GM23338 (cell line): Measurements from ENCODE around the gene YJEFN3. TPM values are rescaled to one million over a fixed set of nuclear protein-coding genes. Genes with fewer than 3 reads are reported as not detected.

ENCODE experiments used
- ATAC-seq: fragments of 200-7000 bp; cut with Tn5 transposase; 3 replicates; pipeline ENCODE4 v1.9.1; 2020
- DNase-seq: peaks from one replicate; pipeline ENCODE4 v3.0.0-alpha.2; 2015; ENCODE audit warnings: low spot score
- H2AFZ ChIP-seq: fragments of 200-600 bp; sonication (generic); 2 replicates; pipeline ENCODE4 v1.8.0; 2016; ENCODE audit warnings: antibody characterized with exemption, mild to moderate bottlenecking, moderate library complexity
- H3F3A ChIP-seq: fragments of 200-600 bp; sonication (generic); replicated peaks from 2 replicates; pipeline ENCODE4 v1.8.0; 2017; ENCODE audit warnings: antibody characterized with exemption, mixed run types, low read depth
- H3K27ac ChIP-seq: fragments of 200-600 bp; sonication (generic); 2 replicates; pipeline ENCODE4 v1.6.1; 2016; ENCODE audit warnings: low read depth
- H3K27me3 ChIP-seq: fragments of 200-600 bp; sonication (generic); 2 replicates; pipeline ENCODE4 v1.8.0; 2016; ENCODE audit warnings: mild to moderate bottlenecking, mixed run types, moderate library complexity; ENCODE audit not compliant: insufficient read depth
- H3K36me3 ChIP-seq: fragments of 200-600 bp; sonication (generic); 2 replicates; pipeline ENCODE4 v1.8.0; 2016; ENCODE audit warnings: mild to moderate bottlenecking; ENCODE audit not compliant: insufficient read depth
- H3K4me1 ChIP-seq: fragments of 200-600 bp; sonication (generic); 2 replicates; pipeline ENCODE4 v1.8.0; 2016; ENCODE audit warnings: mild to moderate bottlenecking, moderate library complexity; ENCODE audit not compliant: insufficient read depth
- H3K4me2 ChIP-seq: fragments of 200-600 bp; sonication (generic); 2 replicates; pipeline ENCODE4 v1.7.1; 2017; ENCODE audit warnings: mixed run types
- H3K4me3 ChIP-seq: fragments of 200-600 bp; sonication (generic); 2 replicates; pipeline ENCODE4 v1.6.1; 2016; ENCODE audit warnings: mixed run types
- H3K79me2 ChIP-seq: fragments of 200-600 bp; sonication (generic); replicated peaks from 2 replicates; pipeline ENCODE4 v1.8.0; 2017; ENCODE audit warnings: mild to moderate bottlenecking; ENCODE audit not compliant: insufficient read depth
- H3K9me2 ChIP-seq: fragments of 200-600 bp; sonication (generic); 2 replicates; pipeline ENCODE4 v1.8.0; 2017; ENCODE audit not compliant: insufficient read depth
- H4K20me1 ChIP-seq: fragments of 200-600 bp; sonication (generic); replicated peaks from 2 replicates; pipeline ENCODE4 v1.8.0; 2017; ENCODE audit warnings: mild to moderate bottlenecking; ENCODE audit not compliant: insufficient read depth
- H3K27ac Mint-ChIP-seq: 2 replicates; pipeline ENCODE4 v1.8.0; 2020; ENCODE audit warnings: inconsistent platforms, mild to moderate bottlenecking, moderate library complexity, mixed read lengths
- H3K27me3 Mint-ChIP-seq: 3 replicates; pipeline ENCODE4 v1.8.0; 2022; ENCODE audit warnings: low read depth, mild to moderate bottlenecking, moderate library complexity, mixed read lengths, inconsistent platforms; ENCODE audit not compliant: insufficient read depth, poor library complexity
- H3K36me3 Mint-ChIP-seq: 3 replicates; pipeline ENCODE4 v1.8.0; 2021; ENCODE audit warnings: low read depth, mild to moderate bottlenecking, inconsistent platforms, moderate library complexity, mixed read lengths
- H3K4me1 Mint-ChIP-seq: 3 replicates; pipeline ENCODE4 v1.8.0; 2020; ENCODE audit warnings: mild to moderate bottlenecking, inconsistent platforms, mixed read lengths
- H3K4me3 Mint-ChIP-seq: 3 replicates; pipeline ENCODE4 v1.8.0; 2021; ENCODE audit warnings: moderate library complexity, mild to moderate bottlenecking, inconsistent platforms, mixed read lengths
- H3K9me3 Mint-ChIP-seq: 3 replicates; pipeline ENCODE4 v1.8.0; 2020; ENCODE audit warnings: moderate library complexity, mild to moderate bottlenecking, inconsistent platforms, mixed read lengths
- CREB1 ChIP-seq: fragments of 250-450 bp; sonication (Bioruptor Pico); IDR thresholded peaks from 2 replicates; pipeline ENCODE4 v1.5.0; 2020; ENCODE audit warnings: low read depth, mild to moderate bottlenecking, moderate library complexity
- EZH2 ChIP-seq: fragments of 200-600 bp; sonication (generic); IDR thresholded peaks from one replicate; pipeline ENCODE4 v1.8.0; 2017; ENCODE audit warnings: antibody characterized with exemption, mild to moderate bottlenecking, low read depth; ENCODE audit not compliant: unreplicated experiment
- EZH2phosphoT487 ChIP-seq: fragments of 200-600 bp; sonication (generic); IDR thresholded peaks from one replicate; pipeline ENCODE4 v1.8.1; 2018; ENCODE audit warnings: antibody characterized with exemption; ENCODE audit not compliant: unreplicated experiment
- JUNB ChIP-seq: IDR thresholded peaks from one replicate; pipeline ENCODE4 v1.6.1; 2016; ENCODE audit warnings: antibody characterized with exemption; ENCODE audit not compliant: unreplicated experiment
- NANOG ChIP-seq: IDR thresholded peaks from 2 replicates; pipeline ENCODE4 v1.6.1; 2016; ENCODE audit warnings: antibody characterized with exemption, borderline replicate concordance
- POLR2AphosphoS5 ChIP-seq: IDR thresholded peaks from 2 replicates; pipeline ENCODE4 v1.6.1; 2016; ENCODE audit warnings: antibody characterized with exemption, low read depth
- STAT1 ChIP-seq: IDR thresholded peaks from one replicate; pipeline ENCODE4 v1.6.1; 2016; ENCODE audit warnings: antibody characterized with exemption; ENCODE audit not compliant: unreplicated experiment
- ZNF114 ChIP-seq: fragments of 250-450 bp; sonication (Bioruptor Pico); IDR thresholded peaks from 2 replicates; pipeline ENCODE4 v1.5.0; 2020; ENCODE audit warnings: mild to moderate bottlenecking, moderate library complexity
- ZNF331 ChIP-seq: fragments of 250-450 bp; sonication (Bioruptor Pico); IDR thresholded peaks from 2 replicates; pipeline ENCODE4 v1.5.0; 2020; ENCODE audit warnings: low read depth, mild to moderate bottlenecking, moderate library complexity
- polyA plus RNA-seq: library from polyadenylated mRNA; unstranded; fragments of >200 nt; fragmentation: Nextera tagmentation; extraction: Ambion mirVana; gene quantifications from 2 replicates; pipeline ENCODE4 v1.2.1, GENCODE V29; 2016
- total RNA-seq: library from RNA; depleted of rRNA; stranded (reverse); fragments of >200 nt; shearing (Covaris generic); gene quantifications from 2 replicates; pipeline ENCODE4 v1.2.3, GENCODE V29; 2014
- TF ChIP-seq, protein P1 (sequence below): IDR thresholded peaks from one replicate; pipeline ENCODE4 v1.6.1; 2018; ENCODE audit warnings: antibody characterized with exemption; ENCODE audit not compliant: unreplicated experiment
- TF ChIP-seq, protein P2 (sequence below): fragments of 250-450 bp; sonication (Bioruptor Pico); IDR thresholded peaks from 2 replicates; pipeline ENCODE4 v1.5.0; 2020; ENCODE audit warnings: mild to moderate bottlenecking, moderate library complexity
- TF ChIP-seq, protein P3 (sequence below), 2 experiments: fragments of 200-600 bp in 1 of 2; sonication (generic) in 1 of 2; conservative IDR thresholded peaks; 2 replicates each; pipeline versions ENCODE4 v1.5.1 to v1.6.1; 2016 to 2017; ENCODE audit warnings: antibody characterized with exemption in 2 of 2, low read depth in 2 of 2, mild to moderate bottlenecking in 2 of 2, moderate library complexity in 1 of 2
- TF ChIP-seq, protein P4 (sequence below): IDR thresholded peaks from 2 replicates; pipeline ENCODE4 v1.6.1; 2016; ENCODE audit warnings: antibody characterized with exemption

YJEFN3 gene
- total and polyA plus RNA-seq, 2 experiments from 2014 or later = 3.5 to 6.5 TPM

DNA sequence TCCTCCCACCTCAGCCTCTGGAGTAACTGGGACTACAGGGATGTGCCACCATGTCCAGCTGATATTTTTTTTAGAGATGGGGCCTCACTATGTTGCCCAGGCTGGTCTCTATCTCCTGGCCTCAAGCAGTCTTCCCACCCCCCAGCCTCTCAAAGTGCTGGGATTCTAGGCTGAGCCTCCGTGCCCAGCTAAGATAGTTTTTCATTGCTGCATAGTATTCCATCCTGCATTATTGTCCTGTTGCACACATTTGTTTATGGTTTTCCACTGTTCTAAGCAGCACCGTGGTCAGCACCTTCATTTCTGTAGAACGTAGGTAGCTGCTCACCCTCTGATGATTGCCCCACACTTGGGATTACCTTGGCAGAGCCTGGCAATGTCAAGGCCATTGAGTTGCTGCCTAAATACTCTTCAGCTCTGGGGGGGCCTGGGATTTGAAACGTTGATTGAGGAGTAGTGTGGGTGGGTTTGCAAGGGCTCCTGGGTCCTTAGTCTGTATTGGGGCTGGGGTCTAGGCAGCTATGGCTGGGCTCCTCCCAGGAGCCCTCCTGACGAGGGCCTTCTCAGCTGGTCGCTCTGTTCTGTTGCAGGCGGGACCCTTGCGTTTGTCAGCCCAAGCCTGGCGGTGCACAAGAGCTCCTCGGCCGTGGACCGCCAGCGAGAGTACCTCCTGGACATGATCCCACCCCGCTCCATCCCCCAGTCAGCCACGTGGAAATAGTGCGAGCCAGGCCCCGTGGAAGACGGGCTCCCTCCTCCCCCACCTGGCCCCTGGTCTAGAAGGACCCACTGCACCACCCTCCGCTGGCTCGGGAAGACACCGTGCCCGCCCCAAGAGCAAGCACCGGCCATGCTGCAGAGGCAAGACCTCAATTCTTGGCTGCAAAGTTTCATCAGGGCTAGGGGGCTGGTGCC is 23.7 kb upstream of the YJEFN3 start:
- H3K79me2 ChIP-seq = no peaks in the 10 kb centered on the region
- H3K4me2 ChIP-seq = no peak overlapping the region
- peaks cover 30% of the 10 kb centered on the region for H3F3A ChIP-seq
- Mint-ChIP-seq H3K27ac (no peak overlapping the region), H3K27me3 (peaks cover 20% of the 10 kb centered on the region), H3K36me3 (peaks cover 63% of the 10 kb centered on the region), H3K9me3 (no peaks in the 10 kb centered on the region), H3K4me1 (peaks cover 9% of the 10 kb centered on the region), H3K4me3 (no peak overlapping the region)
- no peak overlapping the region for H3K27ac ChIP-seq
- H3K27me3 ChIP-seq = no peaks in the 10 kb centered on the region
- TF ChIP-seq, protein P1, sequence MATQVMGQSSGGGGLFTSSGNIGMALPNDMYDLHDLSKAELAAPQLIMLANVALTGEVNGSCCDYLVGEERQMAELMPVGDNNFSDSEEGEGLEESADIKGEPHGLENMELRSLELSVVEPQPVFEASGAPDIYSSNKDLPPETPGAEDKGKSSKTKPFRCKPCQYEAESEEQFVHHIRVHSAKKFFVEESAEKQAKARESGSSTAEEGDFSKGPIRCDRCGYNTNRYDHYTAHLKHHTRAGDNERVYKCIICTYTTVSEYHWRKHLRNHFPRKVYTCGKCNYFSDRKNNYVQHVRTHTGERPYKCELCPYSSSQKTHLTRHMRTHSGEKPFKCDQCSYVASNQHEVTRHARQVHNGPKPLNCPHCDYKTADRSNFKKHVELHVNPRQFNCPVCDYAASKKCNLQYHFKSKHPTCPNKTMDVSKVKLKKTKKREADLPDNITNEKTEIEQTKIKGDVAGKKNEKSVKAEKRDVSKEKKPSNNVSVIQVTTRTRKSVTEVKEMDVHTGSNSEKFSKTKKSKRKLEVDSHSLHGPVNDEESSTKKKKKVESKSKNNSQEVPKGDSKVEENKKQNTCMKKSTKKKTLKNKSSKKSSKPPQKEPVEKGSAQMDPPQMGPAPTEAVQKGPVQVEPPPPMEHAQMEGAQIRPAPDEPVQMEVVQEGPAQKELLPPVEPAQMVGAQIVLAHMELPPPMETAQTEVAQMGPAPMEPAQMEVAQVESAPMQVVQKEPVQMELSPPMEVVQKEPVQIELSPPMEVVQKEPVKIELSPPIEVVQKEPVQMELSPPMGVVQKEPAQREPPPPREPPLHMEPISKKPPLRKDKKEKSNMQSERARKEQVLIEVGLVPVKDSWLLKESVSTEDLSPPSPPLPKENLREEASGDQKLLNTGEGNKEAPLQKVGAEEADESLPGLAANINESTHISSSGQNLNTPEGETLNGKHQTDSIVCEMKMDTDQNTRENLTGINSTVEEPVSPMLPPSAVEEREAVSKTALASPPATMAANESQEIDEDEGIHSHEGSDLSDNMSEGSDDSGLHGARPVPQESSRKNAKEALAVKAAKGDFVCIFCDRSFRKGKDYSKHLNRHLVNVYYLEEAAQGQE = no peak
- no peak for TF ChIP-seq JUNB
- no peak for TF ChIP-seq EZH2
- TF ChIP-seq, protein P2, sequence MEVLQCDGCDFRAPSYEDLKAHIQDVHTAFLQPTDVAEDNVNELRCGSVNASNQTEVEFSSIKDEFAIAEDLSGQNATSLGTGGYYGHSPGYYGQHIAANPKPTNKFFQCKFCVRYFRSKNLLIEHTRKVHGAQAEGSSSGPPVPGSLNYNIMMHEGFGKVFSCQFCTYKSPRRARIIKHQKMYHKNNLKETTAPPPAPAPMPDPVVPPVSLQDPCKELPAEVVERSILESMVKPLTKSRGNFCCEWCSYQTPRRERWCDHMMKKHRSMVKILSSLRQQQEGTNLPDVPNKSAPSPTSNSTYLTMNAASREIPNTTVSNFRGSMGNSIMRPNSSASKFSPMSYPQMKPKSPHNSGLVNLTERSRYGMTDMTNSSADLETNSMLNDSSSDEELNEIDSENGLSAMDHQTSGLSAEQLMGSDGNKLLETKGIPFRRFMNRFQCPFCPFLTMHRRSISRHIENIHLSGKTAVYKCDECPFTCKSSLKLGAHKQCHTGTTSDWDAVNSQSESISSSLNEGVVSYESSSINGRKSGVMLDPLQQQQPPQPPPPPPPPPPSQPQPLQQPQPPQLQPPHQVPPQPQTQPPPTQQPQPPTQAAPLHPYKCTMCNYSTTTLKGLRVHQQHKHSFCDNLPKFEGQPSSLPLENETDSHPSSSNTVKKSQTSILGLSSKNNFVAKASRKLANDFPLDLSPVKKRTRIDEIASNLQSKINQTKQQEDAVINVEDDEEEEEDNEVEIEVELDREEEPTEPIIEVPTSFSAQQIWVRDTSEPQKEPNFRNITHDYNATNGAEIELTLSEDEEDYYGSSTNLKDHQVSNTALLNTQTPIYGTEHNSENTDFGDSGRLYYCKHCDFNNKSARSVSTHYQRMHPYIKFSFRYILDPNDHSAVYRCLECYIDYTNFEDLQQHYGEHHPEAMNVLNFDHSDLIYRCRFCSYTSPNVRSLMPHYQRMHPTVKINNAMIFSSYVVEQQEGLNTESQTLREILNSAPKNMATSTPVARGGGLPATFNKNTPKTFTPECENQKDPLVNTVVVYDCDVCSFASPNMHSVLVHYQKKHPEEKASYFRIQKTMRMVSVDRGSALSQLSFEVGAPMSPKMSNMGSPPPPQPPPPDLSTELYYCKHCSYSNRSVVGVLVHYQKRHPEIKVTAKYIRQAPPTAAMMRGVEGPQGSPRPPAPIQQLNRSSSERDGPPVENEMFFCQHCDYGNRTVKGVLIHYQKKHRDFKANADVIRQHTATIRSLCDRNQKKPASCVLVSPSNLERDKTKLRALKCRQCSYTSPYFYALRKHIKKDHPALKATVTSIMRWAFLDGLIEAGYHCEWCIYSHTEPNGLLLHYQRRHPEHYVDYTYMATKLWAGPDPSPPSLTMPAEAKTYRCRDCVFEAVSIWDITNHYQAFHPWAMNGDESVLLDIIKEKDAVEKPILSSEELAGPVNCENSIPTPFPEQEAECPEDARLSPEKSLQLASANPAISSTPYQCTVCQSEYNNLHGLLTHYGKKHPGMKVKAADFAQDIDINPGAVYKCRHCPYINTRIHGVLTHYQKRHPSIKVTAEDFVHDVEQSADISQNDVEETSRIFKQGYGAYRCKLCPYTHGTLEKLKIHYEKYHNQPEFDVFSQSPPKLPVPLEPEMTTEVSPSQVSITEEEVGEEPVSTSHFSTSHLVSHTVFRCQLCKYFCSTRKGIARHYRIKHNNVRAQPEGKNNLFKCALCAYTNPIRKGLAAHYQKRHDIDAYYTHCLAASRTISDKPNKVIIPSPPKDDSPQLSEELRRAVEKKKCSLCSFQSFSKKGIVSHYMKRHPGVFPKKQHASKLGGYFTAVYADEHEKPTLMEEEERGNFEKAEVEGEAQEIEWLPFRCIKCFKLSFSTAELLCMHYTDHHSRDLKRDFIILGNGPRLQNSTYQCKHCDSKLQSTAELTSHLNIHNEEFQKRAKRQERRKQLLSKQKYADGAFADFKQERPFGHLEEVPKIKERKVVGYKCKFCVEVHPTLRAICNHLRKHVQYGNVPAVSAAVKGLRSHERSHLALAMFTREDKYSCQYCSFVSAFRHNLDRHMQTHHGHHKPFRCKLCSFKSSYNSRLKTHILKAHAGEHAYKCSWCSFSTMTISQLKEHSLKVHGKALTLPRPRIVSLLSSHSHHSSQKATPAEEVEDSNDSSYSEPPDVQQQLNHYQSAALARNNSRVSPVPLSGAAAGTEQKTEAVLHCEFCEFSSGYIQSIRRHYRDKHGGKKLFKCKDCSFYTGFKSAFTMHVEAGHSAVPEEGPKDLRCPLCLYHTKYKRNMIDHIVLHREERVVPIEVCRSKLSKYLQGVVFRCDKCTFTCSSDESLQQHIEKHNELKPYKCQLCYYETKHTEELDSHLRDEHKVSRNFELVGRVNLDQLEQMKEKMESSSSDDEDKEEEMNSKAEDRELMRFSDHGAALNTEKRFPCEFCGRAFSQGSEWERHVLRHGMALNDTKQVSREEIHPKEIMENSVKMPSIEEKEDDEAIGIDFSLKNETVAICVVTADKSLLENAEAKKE (CRISPR knock-in tag) = no peak
- TF ChIP-seq CREB1 (CRISPR knock-in tag) = no peak
- TF ChIP-seq ZNF114 (CRISPR knock-in tag) = no peak
- no peak for TF ChIP-seq EZH2phosphoT487
- no peak for TF ChIP-seq ZNF331
- no peak for TF ChIP-seq POLR2AphosphoS5
- no peak for TF ChIP-seq STAT1
- TF ChIP-seq, protein P3, sequence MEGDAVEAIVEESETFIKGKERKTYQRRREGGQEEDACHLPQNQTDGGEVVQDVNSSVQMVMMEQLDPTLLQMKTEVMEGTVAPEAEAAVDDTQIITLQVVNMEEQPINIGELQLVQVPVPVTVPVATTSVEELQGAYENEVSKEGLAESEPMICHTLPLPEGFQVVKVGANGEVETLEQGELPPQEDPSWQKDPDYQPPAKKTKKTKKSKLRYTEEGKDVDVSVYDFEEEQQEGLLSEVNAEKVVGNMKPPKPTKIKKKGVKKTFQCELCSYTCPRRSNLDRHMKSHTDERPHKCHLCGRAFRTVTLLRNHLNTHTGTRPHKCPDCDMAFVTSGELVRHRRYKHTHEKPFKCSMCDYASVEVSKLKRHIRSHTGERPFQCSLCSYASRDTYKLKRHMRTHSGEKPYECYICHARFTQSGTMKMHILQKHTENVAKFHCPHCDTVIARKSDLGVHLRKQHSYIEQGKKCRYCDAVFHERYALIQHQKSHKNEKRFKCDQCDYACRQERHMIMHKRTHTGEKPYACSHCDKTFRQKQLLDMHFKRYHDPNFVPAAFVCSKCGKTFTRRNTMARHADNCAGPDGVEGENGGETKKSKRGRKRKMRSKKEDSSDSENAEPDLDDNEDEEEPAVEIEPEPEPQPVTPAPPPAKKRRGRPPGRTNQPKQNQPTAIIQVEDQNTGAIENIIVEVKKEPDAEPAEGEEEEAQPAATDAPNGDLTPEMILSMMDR (conservative IDR thresholded peaks at IDR 0.05; ENCODE audit: low read depth in 2 of 2) = no peak
- TF ChIP-seq, protein P4, sequence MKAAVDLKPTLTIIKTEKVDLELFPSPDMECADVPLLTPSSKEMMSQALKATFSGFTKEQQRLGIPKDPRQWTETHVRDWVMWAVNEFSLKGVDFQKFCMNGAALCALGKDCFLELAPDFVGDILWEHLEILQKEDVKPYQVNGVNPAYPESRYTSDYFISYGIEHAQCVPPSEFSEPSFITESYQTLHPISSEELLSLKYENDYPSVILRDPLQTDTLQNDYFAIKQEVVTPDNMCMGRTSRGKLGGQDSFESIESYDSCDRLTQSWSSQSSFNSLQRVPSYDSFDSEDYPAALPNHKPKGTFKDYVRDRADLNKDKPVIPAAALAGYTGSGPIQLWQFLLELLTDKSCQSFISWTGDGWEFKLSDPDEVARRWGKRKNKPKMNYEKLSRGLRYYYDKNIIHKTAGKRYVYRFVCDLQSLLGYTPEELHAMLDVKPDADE = no peak
- TF ChIP-seq NANOG = no peak
- peaks cover 12% of the 10 kb centered on the region; the same call in 1 of the 2 replicates for H3K36me3 ChIP-seq
- no peak overlapping the region for H3K4me3 ChIP-seq
- H2AFZ ChIP-seq = no peak overlapping the region
- H4K20me1 ChIP-seq = peaks cover 11% of the 10 kb centered on the region
- H3K4me1 ChIP-seq = no peaks in the 10 kb centered on the region
- no peaks in the 10 kb centered on the region for H3K9me2 ChIP-seq
- ATAC-seq (no peak), DNase-seq (no peak)
